DMS114 treated with DMSO at 0.1 percent for 48 hours (cell line): ENCODE data around the gene IGF2BP1.

Source experiments
- DNase-seq: peaks from one replicate; lab custom pipeline; 2025; ENCODE audit not compliant: unreplicated experiment; lab: John Stamatoyannopoulos, UW

The IGF2BP1 gene

GRCh38 chr17:48997103-48997826 lies at the start of gene IGF2BP1:
Gene IGF2BP1, plus strand, starts transcription at chr17:48997385. Its CDS starts 361 bp downstream, at chr17:48997746.
- DNase-seq = peak; percentile 63

DNA sequence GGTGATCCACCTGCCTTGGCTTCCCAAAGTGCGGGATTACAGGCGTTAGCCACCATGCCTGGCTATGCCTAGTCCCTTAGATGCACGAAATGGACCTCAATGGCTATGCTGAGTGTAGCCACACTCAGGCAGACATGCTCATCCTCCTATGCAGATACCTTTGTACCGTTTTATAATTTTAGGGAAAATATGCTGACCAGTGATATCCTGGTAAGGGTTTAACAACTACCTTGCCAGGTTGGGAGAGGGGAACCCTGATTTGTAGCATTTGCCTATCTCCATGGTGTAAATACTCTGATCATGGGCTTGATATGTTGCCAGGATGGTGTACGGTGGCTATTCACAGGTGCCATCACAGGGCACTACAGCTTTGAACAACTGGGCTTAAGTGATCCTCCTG lies 45.6 kb upstream of the IGF2BP1 start:
- DNase-seq = no peak

DNA sequence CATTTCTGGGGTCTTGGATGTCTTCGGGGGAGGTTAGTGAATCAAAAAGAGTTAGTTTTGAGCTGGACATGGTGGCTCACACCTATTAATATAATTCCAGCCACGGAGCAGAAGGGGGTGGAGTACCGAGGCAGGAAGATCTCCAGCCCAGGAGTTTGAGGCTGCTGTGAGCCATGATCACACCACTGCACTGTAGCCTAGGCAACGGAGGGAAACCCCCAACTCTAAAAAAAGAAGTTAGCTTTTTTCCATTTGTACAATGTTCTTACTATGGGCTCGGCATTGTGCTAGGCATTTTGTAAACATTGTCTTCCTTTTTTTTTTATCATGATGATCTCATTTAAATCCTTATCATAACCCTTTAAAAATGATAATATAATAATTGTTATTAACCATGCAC lies 44.3 kb upstream of the IGF2BP1 start:
- no peak for DNase-seq

DNA sequence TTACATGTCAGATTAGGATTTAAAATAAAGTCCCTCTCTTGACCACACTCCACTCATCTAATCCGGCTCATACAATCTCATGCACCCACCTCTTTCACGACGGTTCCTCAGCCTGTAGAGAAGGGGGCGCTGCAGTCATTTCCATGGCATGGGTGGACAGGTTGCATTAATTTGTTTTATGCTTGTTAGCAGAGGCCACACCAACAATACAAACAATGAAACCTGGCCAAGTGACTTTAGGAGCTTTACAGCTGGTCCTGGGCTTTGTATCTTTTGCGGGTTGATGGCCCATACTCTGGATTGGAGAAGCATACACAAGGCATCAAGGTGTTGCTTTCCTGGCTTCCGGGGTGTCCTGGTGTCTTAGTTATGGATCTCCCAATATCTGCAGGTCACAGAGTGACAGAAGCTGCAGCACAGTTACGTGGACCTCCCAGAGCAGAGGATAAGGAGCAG lies 42.9 kb upstream of the IGF2BP1 start:
- peak; percentile 23 for DNase-seq

- no peak for DNase-seq
Observed at GRCh38 chr17:48960834-48961515, 36.2 kb upstream of the IGF2BP1 start.

DNA sequence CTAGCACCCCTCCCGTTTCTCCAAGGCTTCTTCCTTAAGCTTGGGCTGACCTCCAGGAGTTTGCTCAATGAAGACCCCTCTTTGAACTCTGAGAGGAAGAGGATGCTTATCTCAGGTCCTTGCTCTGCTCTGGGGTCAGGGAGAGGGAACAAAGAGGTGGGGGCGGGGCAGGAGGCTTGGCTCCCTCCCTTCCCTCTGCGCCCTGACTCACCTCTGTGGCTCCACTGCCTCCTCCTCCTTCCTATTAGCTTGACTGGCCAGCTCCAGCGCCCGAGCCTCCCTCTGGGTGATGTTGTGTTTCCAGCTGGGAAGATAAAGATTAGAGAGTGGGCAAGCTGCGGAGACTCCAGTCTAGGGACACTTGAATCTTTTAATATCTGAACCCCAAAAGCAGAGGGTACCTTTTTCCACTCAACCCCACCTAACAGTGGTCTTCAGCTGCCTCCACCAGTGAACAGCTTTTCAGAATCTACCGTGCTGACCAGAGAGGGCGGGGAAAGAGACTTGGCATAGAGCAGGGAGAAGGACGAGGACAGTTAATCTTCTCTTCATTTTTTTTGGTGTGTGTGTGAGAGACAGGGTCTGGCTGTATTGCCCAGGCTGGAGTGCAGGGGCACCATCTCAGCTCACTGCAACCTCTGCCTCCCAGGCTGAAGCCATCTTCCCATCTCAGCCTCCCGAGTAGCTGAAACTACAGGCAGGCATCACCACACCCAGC lies 35.5 kb upstream of the IGF2BP1 start:
- no peak for DNase-seq

DNA sequence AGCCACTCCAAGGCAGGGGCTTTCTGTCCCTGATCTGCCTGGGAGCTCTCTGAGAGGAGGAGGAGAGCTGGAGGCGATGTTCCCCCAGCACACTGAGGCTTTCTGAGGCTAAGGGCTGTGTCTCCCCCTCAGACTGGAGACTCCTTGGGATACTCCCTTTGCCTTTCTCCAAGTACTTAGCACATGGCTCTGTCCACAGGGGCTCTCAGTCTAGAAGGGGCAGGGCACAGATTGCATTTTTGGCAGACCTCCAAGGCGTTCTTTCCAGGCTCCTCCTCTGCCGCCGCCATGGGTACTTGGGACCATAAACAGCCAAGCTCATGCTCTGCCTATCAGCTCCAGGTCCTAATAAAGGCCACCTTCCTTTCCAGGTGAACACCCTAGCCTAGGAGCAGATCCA lies 27.0 kb upstream of the IGF2BP1 start:
- DNase-seq = no peak

DNA sequence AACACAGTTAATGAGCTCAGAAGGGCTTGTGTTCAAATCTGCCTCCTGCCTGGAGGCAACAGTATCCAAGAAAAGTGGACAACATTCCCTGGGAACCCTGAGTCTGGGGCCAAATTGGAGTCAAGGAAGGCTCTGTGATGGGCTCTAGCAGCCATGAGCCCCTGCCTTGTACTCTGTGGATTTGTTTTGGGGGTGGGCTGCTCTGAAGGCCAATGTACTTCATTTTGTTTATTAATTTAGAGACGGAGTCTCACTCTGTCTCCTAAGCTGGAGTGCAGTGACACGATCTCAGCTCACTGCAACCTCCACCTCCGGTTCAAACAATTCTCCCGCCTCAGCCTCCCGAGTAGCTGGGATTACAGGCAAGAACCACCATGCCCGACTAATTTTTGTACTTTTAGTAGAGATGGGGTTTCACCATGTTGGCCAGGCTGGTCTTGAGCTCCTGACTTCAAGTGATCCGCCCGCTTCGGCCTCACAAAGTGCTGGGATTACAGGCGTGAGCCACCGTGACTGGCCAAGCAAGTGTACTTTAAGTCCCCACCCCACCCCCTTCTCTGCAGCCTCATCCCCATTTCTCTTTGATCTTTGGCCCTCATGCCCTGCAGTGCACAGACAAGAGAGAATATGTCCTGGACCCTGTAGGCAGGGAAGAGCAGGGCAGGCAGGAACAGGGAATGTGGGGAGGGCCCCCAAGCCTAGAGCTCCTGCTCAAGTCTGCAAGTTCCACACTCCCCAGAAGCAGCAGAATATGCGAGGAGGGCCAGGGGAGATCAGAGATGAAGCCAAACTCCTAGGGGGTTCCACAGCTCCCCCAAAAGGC lies 26.1 kb upstream of the IGF2BP1 start:
- DNase-seq = no peak

DNA sequence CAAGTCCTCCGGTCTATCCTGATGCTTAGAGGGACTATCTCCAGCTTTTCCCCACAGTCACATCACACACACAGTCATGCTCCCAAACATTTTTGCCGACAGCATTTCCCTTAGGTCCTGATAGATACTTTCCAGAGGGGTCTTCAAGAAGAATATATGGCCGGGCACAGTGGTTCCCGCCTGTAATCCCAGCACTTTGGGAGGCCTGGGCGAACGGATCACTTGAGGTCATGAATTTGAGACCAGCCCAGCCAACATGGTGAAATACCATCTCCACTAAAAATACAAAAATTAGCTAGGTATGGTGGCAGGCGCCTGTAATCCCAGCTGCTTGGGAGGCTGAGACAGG lies 24.5 kb upstream of the IGF2BP1 start:
- no peak for DNase-seq

GRCh38 chr17:48973806-48974205 lies 23.4 kb upstream of the IGF2BP1 start:
- no peak for DNase-seq

DNA sequence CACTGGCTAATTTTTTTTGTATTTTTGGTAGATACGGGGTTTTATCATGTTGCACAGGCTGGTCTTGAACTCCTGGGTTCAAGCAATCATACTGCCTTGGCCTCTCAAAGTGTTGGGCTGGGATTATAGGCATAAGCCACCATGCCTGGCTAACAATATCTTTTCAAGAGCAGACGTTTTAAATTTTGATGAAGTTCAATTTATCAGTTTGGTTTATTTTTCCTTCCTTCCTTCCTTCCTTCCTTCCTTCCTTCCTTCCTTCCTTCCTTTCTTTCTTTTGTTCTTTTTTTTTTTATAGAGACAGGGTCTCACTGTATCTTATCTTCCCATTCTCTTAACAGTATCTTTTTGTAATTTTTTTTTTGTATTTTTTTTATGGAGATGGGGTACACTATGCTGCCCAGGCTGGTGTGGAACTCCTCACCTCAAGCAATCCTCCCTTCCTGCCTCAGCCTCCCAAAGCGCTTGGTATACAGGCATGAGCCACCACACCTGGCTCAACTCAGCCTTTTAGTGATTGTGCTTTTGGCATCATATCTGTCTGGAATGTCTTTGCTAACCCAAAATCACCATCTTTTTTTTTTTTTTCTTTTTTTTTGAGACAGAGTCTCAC lies 15.2 kb upstream of the IGF2BP1 start:
- no peak for DNase-seq

GRCh38 chr17:48985436-48986245 lies 11.5 kb upstream of the IGF2BP1 start:
- DNase-seq = no peak

DNA sequence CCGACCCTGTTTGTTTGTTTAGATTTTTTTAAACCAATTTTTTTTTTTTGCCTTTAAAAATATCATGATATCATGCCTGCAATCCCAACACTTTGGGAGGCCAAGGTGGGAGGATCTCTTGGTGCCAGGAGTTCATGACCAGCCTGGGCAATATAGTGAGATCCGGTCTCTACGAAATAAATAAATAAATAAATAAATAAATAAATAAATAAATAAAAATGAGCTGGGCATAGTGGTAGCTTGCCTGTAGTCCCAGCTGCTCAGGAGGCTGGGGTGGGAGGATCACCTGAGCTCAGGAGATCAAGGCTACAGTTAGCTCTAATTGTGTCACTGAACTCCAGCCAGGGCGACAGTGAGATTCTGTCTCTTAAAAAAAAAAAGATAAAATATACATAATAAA lies 8.1 kb upstream of the IGF2BP1 start:
- DNase-seq = no peak

DNA sequence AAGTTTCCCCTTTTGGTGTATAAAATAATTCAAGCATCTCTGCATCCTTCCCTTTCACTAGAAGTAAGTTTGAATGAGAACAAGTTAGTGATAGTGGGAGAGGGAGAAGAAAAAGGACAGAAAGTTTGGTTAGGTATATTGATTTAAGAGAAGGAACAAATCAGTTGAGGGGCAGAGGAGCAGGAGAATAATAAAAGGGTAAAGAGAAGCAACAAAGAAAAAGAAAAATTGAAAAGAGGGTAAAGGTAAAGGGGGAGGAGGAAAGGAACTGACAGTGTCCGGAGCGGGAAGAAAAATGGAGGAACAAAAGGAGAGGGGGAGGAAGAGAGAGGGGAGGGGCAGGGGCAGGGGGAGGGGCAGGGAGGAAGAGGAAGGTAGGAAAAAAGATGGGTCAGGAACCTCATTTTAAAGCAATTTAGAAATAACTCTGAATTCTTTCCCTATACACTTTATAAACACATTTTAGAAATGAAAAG lies 6.3 kb upstream of the IGF2BP1 start:
- no peak for DNase-seq

GRCh38 chr17:48992444-48992843 lies 4.7 kb upstream of the IGF2BP1 start:
- DNase-seq = no peak

GRCh38 chr17:48993305-48993704 lies 3.9 kb upstream of the IGF2BP1 start:
- DNase-seq = no peak

GRCh38 chr17:48993951-48994350 lies 3.2 kb upstream of the IGF2BP1 start:
- DNase-seq = no peak

- no peak for DNase-seq
Observed at GRCh38 chr17:48994549-48995303, 2.5 kb upstream of the IGF2BP1 start.
